Activated CD4-positive, alpha-beta T cell treated with anti-CD3 and anti-CD28 coated beads for 24 hours (primary cell): ENCODE data around the gene EP400.
"Not testable (repeated sequence)": the region's sequence is repeated elsewhere in the genome, so short reads cannot be mapped to it uniquely, and the experiment has no call there.

ENCODE experiments used
- DNase-seq, 2 donors: peaks; one replicate each; pipeline ENCODE4 v3.0.0-alpha.2; 2020; ENCODE audit warnings: low read depth in 2 of 2

EP400 gene

DNA sequence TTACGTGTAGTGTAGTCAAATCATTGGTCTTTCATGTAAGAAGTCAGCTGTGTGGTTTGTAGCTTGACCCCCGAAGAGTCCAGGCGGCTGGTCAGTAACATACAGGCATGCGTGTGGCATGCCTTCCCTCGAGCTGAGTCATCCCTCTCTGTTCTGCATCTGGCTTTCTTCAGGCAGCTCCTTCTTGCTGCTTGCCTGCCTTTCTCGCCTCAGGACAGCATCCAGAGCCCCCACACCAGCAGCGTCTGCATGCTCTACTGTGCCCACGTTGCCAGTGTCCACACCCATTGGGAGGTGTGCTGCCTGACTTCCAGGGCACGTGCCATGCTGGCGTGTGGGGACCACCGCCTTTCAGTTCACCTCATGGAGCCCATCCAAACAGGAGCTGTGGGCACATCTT lies 96.8 kb downstream of the EP400 start:
- DNase-seq, result no peak

DNA sequence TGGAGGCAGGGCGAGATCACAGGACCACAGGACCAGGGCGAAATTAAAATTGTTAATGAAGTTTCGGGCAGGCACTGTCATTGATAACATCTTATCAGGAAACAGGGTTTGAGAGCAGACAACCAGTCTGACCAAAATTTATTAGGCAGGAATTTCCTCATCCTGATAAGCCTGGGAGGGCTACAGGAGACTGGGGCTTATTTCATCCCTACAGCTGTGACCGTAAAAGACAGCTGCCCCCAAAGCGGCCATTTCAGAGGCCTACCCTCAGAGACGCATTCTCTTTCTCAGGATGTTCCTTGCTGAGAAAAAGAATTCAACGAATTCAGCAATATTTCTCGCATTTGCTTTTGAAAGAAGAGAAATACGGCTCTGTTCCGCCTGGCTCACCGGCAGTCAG lies 97.9 kb downstream of the EP400 start:
- not testable (repeated sequence) for DNase-seq

GRCh38 chr12:132049442-132049841 lies 99.7 kb downstream of the EP400 start:
- DNase-seq, result no peak

DNA sequence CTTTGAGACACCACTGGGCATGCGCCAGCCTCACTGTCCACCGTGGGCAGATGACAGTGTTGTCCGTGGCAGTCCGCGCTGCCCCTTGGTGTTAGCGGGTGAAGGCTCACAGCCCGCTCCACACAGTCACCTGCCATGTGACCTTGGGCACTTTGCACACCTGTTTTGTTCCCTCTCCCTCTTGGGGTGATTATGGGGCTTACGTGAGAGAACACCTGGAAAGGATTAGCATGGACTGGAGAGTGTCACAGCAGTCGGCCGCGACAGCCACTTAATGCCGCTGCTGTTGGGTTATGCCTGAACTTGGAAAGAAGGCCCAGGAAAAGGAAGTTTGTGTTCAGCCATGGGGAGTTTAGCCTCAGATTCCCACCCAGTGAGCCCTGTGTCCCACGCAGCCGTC lies 100.1 kb downstream of the EP400 start:
- DNase-seq, result no peak

GRCh38 chr12:132051718-132052117 lies 102.0 kb downstream of the EP400 start:
- not testable (repeated sequence) for DNase-seq

- DNase-seq, result no peak
Measured at GRCh38 chr12:132052196-132052932, 102.6 kb downstream of the EP400 start.

DNA sequence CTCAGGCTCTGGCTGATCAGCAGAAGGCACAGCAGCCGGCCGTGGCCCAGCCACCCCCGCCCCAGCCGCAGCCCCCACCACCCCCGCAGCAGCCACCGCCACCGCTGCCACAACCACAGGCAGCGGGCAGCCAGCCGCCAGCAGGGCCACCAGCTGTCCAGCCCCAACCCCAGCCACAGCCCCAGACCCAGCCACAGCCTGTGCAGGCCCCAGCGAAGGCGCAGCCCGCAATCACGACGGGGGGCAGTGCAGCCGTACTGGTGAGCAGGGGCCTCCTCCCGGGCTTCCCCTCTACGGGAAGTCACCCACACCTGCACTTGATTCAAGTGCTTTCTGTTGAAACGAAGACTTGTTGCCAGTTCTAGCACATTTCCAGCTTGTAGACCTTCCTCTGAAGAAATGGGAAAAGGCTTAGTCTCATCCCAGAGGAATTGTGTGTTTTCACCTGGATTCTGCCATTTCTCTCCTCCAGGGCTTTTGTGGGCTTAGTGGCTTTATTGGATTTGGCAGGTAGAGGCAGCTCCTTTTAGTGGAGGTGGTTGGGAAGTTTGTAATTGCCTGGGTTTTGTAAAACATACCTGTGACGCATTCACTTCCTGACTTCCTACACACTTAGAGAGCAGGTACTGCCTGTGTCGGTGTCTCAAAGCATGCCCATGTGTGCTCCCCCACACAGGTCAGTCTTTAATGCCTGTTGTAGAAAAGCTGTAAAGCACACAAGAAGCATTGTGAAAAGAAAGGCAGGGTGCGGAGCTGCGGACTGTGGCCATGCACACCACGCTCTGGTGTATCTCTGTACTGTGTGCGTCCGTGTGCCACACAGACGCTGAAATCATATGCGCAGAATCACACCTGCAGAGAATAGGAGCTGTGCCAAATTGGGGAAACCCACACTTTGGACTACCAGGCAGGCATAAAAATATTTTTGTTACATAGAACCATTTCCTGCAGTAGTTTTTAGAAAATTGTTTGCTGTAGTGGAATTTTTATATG lies 103.9 kb downstream of the EP400 start:
- DNase-seq, result no peak

DNA sequence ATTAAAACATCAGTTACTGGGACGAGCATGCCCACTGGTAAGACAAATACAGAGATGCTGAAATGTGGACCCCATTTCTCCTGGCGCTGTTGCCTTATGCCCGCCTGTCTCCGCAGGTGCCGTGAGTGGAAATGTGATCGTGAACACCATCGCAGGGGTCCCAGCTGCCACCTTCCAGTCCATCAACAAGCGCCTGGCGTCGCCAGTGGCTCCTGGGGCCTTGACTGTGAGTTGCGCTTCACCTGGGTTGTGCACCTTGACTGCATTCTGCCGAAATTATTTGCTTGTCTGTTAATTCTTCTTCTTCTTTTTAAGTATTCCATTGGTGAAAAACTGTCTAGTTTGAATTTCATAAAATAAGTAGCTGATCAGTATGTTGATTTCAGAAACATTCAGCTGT lies 105.2 kb downstream of the EP400 start:
- no peak for DNase-seq

DNA sequence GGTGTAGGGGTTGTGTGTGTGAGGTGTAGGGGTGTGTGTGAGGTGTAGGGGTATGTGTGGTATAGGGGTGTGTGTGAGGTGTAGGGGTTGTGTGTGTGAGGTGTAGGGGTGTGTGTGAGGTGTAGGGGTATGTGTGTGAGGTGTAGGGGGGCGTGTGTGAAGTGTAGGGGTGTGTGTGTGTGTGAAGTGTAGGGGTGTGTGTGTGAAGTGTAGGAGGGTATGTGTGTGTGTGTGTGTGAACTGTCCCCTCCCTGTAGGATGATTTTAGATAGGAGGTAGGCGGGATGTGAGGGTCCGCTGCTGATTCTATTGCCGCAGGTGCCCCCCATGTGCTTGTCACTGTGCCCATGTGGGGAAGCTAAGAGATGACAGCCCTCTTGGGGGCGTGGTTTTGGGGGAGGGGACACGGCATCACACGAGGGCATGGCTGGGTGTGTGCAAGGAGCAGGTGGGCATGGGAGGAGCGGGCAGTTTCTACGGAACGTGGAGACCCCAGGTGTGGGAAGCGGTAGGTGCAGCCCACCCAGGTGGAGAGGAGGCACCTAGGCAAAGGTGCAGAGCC lies 105.9 kb downstream of the EP400 start:
- DNase-seq, result no peak

GRCh38 chr12:132056320-132056719 lies 106.6 kb downstream of the EP400 start:
- no peak for DNase-seq

GRCh38 chr12:132056951-132057350 lies 107.2 kb downstream of the EP400 start:
- no peak for DNase-seq

GRCh38 chr12:132057691-132058090 lies 107.9 kb downstream of the EP400 start:
- no peak for DNase-seq

DNA sequence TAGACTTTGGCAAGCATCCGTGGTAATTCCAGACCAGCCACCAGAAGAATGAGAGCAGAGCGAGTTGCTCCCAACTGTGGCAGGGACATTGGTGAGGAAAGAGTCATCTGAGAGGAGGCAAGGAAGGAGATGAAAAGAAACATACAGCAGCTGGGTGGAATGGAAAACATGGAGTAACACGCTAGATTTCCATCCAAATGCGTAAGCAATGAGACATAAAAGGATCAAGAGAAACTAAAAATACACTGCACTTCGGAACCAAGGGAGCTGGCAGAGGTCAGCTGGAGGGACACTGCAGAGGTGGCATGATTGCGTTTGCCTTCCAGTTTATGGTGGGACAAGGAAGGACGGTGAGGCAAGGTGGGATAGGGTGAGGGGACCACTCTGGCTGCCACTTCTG lies 111.5 kb downstream of the EP400 start:
- DNase-seq, result no peak

DNA sequence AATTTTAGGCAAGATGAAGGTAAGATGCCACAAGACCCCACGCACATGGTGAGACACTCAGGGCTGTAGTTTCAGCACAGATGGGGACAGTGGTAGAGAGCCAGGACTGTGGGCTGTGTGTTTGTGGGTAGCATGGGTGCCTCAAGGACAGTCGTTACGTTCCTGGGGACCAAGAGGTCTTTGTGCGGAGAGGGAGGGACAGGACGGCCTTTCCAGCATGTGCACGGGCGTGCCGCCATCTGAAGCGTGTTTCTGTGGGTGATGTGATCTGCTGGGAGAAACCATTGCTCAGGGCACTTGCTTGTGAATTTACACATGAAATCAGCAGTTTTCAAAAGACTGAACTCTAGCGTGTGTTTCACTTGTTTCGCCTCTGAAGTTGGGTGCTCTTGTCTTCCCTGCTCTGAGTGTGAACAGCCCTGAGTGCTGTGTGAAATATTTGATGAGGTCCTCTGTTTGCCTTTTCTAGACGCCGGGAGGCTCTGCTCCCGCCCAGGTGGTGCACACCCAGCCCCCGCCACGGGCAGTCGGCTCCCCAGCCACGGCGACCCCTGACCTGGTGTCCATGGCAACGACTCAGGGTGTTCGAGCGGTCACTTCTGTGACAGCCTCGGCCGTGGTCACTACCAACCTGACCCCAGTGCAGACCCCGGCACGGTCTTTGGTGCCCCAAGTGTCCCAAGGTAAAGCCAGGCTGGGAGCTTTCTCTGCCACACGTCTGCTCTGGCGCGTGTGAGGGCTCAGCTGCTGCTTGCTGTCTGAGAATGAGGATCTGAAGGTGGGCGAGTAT lies 112.1 kb downstream of the EP400 start:
- no peak for DNase-seq

DNA sequence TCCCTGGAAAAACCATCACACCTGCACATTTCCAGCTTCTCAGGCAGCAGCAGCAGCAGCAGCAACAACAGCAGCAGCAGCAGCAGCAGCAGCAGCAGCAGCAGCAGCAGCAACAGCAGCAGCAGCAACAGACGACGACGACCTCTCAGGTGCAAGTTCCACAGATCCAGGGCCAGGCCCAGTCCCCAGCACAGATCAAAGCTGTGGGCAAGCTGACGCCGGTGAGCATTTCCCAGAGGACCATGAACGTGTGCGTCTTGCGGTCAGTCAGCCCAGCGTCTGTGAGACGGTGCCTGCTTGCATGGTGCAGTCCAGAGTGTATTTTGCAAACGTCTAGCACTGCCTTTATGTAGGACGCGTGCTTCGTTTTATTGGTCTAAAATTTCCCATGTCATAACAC lies 112.7 kb downstream of the EP400 start:
- no peak for DNase-seq

DNA sequence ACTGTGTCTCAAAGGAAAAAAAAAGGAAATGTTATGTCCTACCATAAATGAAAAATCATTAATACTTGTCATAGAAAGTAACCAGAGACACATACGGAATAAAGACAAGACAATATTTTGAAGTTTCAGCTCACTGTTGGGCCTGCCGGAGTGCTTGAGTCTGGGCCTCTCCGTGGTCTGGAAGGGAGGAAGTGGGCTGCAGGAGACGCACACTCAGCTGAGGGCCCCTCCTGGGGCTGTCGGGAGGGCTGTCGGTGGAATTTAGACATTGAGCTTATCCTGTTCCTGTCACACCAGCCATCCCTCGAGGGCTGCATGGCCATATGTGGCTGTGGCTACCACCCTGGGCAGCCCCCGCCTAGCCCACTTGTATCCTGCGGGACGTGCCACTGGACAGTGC lies 113.7 kb downstream of the EP400 start:
- no peak for DNase-seq

- DNase-seq, result no peak
Measured at GRCh38 chr12:132064631-132065030, 114.9 kb downstream of the EP400 start.

DNA sequence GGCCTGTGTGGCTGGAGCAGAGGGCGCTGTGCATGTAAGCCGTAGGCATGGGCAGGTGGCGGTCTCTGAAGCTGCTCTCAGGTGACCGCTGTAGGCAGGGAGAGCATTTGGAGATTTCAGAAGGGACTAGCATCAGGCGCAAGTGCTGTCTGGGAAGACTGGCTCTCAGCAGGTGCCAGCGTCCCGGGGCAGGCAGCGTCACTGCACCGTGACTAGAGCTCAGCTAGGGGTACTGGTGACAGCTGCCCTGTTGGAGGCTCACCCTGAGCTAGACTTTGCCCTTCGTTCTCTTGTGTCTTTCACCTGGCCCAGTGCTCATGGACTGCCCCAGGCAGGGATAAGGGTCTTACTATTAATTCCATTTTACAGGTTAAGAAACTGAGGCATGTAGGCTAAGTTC lies 115.5 kb downstream of the EP400 start:
- DNase-seq, result no peak

DNA sequence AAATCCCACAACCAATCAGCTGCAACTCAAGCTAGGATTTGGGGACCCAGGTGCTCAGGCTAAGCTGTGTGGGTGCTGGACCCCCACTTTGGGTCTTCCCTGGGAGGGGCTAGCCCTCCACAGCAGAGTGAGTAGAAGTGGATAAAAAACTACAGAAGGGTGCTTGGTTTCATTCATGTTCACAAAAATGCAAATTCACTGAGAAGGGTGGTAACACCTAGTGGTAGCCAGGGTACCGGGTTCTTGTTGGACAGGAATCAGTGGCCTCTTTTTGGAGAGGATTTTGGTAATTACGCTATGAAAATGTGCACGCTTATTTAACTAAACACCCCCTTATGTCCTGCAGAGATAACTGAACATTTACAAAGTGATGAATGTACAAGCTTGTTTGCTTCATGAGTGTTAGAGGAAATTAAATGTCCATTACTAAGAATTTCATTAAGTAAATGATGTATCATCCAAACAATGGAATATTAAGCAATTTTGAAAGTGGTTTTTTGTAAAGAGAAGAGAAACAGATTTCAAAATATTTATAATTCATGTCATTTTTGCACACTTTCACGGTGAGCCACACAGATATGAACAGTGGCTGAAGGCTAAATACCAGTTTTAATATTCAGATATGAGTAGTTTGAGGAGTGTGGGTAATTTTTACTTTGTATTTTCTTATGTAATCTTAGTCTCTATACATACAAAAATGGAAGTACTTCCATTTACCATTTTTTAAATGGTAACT lies 116.0 kb downstream of the EP400 start:
- no peak for DNase-seq

DNA sequence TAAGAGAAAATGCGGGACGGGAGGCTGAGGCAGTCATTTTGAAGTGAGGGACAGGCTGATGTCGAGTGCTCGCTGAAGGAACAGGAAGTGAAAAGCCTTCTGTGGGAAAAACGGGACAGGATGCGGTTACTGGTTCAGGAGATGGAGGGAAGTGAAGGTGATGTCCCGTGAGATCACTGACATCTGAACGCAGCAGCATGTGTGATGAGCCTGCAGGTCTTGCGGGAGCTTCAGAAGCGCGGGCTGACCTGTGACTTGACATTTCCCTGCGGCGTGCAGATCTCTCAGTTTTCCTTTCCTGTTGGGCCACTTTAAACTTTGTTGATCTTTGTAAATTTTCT lies 116.6 kb downstream of the EP400 start:
- peak; percentile 8 to 10 for DNase-seq

- no peak for DNase-seq
Measured at GRCh38 chr12:132066749-132067148, 117.0 kb downstream of the EP400 start.
